Ishikawa (cell line): Measurements from ENCODE around the gene TPM1.

Source experiments
- CEBPB ChIP-seq: IDR thresholded peaks from 2 replicates; pipeline ENCODE4 v1.6.1; 2012
- CREB1 ChIP-seq: IDR thresholded peaks from 2 replicates; pipeline ENCODE4 v1.6.1; 2012; ENCODE audit warnings: low read depth
- EGR1 ChIP-seq: IDR thresholded peaks from 2 replicates; pipeline ENCODE4 v1.6.1; 2012
- EP300 ChIP-seq: IDR thresholded peaks from 2 replicates; pipeline ENCODE4 v1.6.1; 2012; ENCODE audit warnings: borderline replicate concordance
- FOXM1 ChIP-seq: IDR thresholded peaks from 2 replicates; pipeline ENCODE4 v1.6.1; 2012; ENCODE audit warnings: low read depth, borderline replicate concordance
- MAX ChIP-seq: IDR thresholded peaks from 2 replicates; pipeline ENCODE4 v1.6.1; 2012
- NFIC ChIP-seq: IDR thresholded peaks from 2 replicates; pipeline ENCODE4 v1.6.1; 2012
- RAD21 ChIP-seq: IDR thresholded peaks from 2 replicates; pipeline ENCODE4 v1.6.1; 2012; ENCODE audit warnings: low read depth
- REST ChIP-seq: IDR thresholded peaks from 2 replicates; pipeline ENCODE4 v1.6.1; 2012; ENCODE audit warnings: low read depth, mild to moderate bottlenecking
- TAF1 ChIP-seq: IDR thresholded peaks from 2 replicates; pipeline ENCODE4 v1.6.1; 2012; ENCODE audit warnings: low read depth, mild to moderate bottlenecking
- TCF12 ChIP-seq: IDR thresholded peaks from 2 replicates; pipeline ENCODE4 v1.6.1; 2012; ENCODE audit warnings: low read depth
- TEAD4 ChIP-seq: IDR thresholded peaks from 2 replicates; pipeline ENCODE4 v1.6.1; 2012
- USF1 ChIP-seq: IDR thresholded peaks from 2 replicates; pipeline ENCODE4 v1.6.1; 2012
- YY1 ChIP-seq: IDR thresholded peaks from 2 replicates; pipeline ENCODE4 v1.6.1; 2012; ENCODE audit warnings: low read depth
- ZBTB7A ChIP-seq: IDR thresholded peaks from 2 replicates; pipeline ENCODE4 v1.6.1; 2012; ENCODE audit warnings: low read depth

The TPM1 gene

DNA sequence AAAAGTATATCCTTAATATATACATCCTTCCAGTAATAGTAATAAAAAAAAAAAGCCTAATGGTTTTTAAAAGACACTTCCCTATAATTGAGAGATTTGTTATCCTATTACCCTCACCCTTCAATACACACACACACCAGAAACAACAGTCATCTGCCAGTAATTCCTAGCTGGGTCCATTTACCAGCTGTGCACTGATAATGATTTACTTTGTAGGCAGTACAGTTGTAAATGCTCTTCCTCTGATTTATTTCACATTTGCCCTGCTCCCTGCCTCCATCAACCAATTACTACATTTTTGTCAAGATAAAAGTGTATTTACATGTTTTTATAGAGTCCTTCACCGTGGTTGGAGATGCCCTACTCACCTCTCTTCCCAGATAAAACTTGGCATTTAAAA, 12.4 kb downstream of the TPM1 start:
- TF ChIP-seq EGR1 (no peak), EP300 (no peak), CEBPB (no peak), ZBTB7A (no peak), TEAD4 (no peak), MAX (no peak), NFIC (no peak), TAF1 (no peak), FOXM1 (no peak), REST (no peak), CREB1 (no peak), YY1 (no peak), USF1 (no peak), TCF12 (no peak), RAD21 (no peak)

DNA sequence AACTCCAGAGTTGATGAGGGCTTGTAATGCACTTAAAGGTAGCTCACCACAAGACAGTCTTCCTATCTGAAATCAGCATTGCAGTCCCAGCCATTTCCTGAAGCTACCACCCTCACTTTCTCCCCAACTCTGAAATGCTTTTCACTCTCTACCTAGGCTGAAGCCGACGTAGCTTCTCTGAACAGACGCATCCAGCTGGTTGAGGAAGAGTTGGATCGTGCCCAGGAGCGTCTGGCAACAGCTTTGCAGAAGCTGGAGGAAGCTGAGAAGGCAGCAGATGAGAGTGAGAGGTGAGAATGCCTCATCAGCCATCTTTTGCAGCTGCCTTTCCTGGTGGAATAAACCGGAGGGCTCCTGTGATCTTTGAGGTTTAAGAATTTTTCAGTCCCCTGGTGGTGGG, 14.3 kb downstream of the TPM1 start:
- TF ChIP-seq NFIC: no peak
- TF ChIP-seq EGR1: no peak
- no peak for TF ChIP-seq TEAD4

GRCh38 chr15:63057468-63058345, 15.2 kb downstream of the TPM1 start:
- TF ChIP-seq REST (no peak), EP300 (no peak), CEBPB (no peak), RAD21 (no peak), TCF12 (no peak)

- TF ChIP-seq NFIC: no peak
These were observed 16.5 kb downstream of the TPM1 start for GRCh38 chr15:63059075-63059474.

- TF ChIP-seq YY1 (no peak), MAX (no peak), TAF1 (no peak), RAD21 (no peak), ZBTB7A (no peak), NFIC (no peak), CREB1 (no peak), TCF12 (no peak), REST (no peak), EP300 (no peak), USF1 (no peak), FOXM1 (no peak), EGR1 (no peak)
These were observed 17.1 kb downstream of the TPM1 start for GRCh38 chr15:63059573-63060216.
